OCI-LY1 (cell line): ENCODE measurements around the gene ELAVL1.

Experiments
- H2AFZ ChIP-seq: fragments of 200-600 bp; sonication (generic), shearing (Covaris generic); 2 replicates; pipeline ENCODE4 v1.6.0; 2014; ENCODE audit warnings: antibody characterized with exemption, mild to moderate bottlenecking, low read length
- H3F3A ChIP-seq: fragments of 200-600 bp; sonication (generic), shearing (Covaris generic); 2 replicates; pipeline ENCODE4 v1.6.0; 2014; ENCODE audit warnings: mild to moderate bottlenecking, antibody characterized with exemption, low read length, moderate library complexity; ENCODE audit not compliant: insufficient read depth
- H3K27ac ChIP-seq: fragments of 200-600 bp; sonication (generic); 2 replicates; pipeline ENCODE4 v1.5.1; 2014; ENCODE audit warnings: low read length, mixed run types, mild to moderate bottlenecking, low read depth; ENCODE audit not compliant: poor library complexity, severe bottlenecking
- H3K27me3 ChIP-seq: fragments of 200-600 bp; sonication (generic); 2 replicates; pipeline ENCODE4 v1.6.0; 2014; ENCODE audit warnings: antibody characterized with exemption, mild to moderate bottlenecking, low read length, moderate library complexity; ENCODE audit not compliant: insufficient read depth
- H3K36me3 ChIP-seq: fragments of 200-600 bp; sonication (generic); 2 replicates; pipeline ENCODE4 v1.6.1; 2014; ENCODE audit warnings: mild to moderate bottlenecking, antibody characterized with exemption, low read length, moderate library complexity, mixed read lengths; ENCODE audit not compliant: insufficient read depth
- H3K4me1 ChIP-seq: fragments of 200-600 bp; sonication (generic); 2 replicates; pipeline ENCODE4 v1.5.1; 2014; ENCODE audit warnings: mild to moderate bottlenecking, low read length, moderate library complexity; ENCODE audit not compliant: insufficient read depth, severe bottlenecking
- H3K4me2 ChIP-seq: fragments of 200-600 bp; sonication (generic), shearing (Covaris generic); 2 replicates; pipeline ENCODE4 v1.6.1; 2014; ENCODE audit warnings: low read length
- H3K4me3 ChIP-seq: fragments of 200-600 bp; sonication (generic); 2 replicates; pipeline ENCODE4 v1.5.1; 2014; ENCODE audit warnings: low read length, low read depth, mild to moderate bottlenecking, mixed read lengths; ENCODE audit not compliant: poor library complexity, severe bottlenecking
- H3K79me2 ChIP-seq: fragments of 200-600 bp; shearing (Covaris generic); 2 replicates; pipeline ENCODE4 v1.6.1; 2016; ENCODE audit warnings: mixed run types, low read length, mixed read lengths; ENCODE audit not compliant: insufficient read depth
- H3K9ac ChIP-seq: fragments of 200-600 bp; sonication (generic), shearing (Covaris generic); 2 replicates; pipeline ENCODE4 v1.6.1; 2014; ENCODE audit warnings: mild to moderate bottlenecking, low read length, mixed read lengths
- H3K9me2 ChIP-seq: fragments of 200-600 bp; sonication (generic), shearing (Covaris generic); 2 replicates; pipeline ENCODE4 v1.6.1; 2014; ENCODE audit warnings: low read depth, mild to moderate bottlenecking, low read length, mixed read lengths
- H3K9me3 ChIP-seq: fragments of 200-600 bp; shearing (Covaris generic); 2 replicates; pipeline ENCODE4 v1.6.1; 2014; ENCODE audit warnings: low read length, mixed read lengths
- H4K20me1 ChIP-seq: fragments of 200-600 bp; sonication (generic), shearing (Covaris generic); 2 replicates; pipeline ENCODE4 v1.6.0; 2016; ENCODE audit warnings: mild to moderate bottlenecking, low read length; ENCODE audit not compliant: insufficient read depth
- CTCF ChIP-seq: fragments of 200-600 bp; sonication (generic), shearing (Covaris generic); IDR thresholded peaks from 2 replicates; pipeline ENCODE4 v1.5.1; 2017; ENCODE audit warnings: mild to moderate bottlenecking, antibody characterized with exemption, low read length, moderate library complexity, mixed read lengths
- EZH2 ChIP-seq: fragments of 200-600 bp; sonication (generic), shearing (Covaris generic); IDR thresholded peaks from 2 replicates; pipeline ENCODE4 v1.8.0; 2017; ENCODE audit warnings: borderline replicate concordance, mixed run types, mild to moderate bottlenecking, antibody characterized with exemption, low read length, moderate library complexity, mixed read lengths

ELAVL1 gene

GRCh38 chr19:7977021-7977722 is 28.3 kb downstream of the ELAVL1 start:
- TF ChIP-seq EZH2 (no peak), CTCF (no peak)
- H3K9me2 ChIP-seq: no peaks in the 10 kb centered on the region
- H4K20me1 ChIP-seq: no peaks in the 10 kb centered on the region
- H3K79me2 ChIP-seq: no peaks in the 10 kb centered on the region
- H3K9me3 ChIP-seq: no peaks in the 10 kb centered on the region
- H3K27ac ChIP-seq: no peak overlapping the region
- H3K36me3 ChIP-seq: peaks cover 85% of the 10 kb centered on the region
- no peak overlapping the region for H3K4me2 ChIP-seq
- no peaks in the 10 kb centered on the region for H3K4me1 ChIP-seq
- H3K27me3 ChIP-seq: no peaks in the 10 kb centered on the region
- H2AFZ ChIP-seq: no peak overlapping the region
- no peaks in the 10 kb centered on the region for H3F3A ChIP-seq
- no peak overlapping the region for H3K4me3 ChIP-seq
- H3K9ac ChIP-seq: no peak overlapping the region

GRCh38 chr19:7976461-7976860 is 29.0 kb downstream of the ELAVL1 start:
- Histone ChIP-seq H3K27ac (no peak overlapping the region), H3K36me3 (peaks cover 83% of the 10 kb centered on the region), H3K4me2 (no peak overlapping the region), H3K4me1 (no peaks in the 10 kb centered on the region), H3K9ac (no peak overlapping the region), H3K9me3 (no peaks in the 10 kb centered on the region), H2AFZ (no peak overlapping the region), H3K4me3 (no peak overlapping the region), H3K79me2 (no peaks in the 10 kb centered on the region), H4K20me1 (no peaks in the 10 kb centered on the region), H3K9me2 (no peaks in the 10 kb centered on the region), H3F3A (no peaks in the 10 kb centered on the region), H3K27me3 (no peaks in the 10 kb centered on the region)
- TF ChIP-seq EZH2 (no peak), CTCF (no peak)

GRCh38 chr19:7975037-7975436 is 30.4 kb downstream of the ELAVL1 start:
- Histone ChIP-seq H3K9me2 (no peaks in the 10 kb centered on the region), H3K36me3 (peaks cover 72% of the 10 kb centered on the region), H3K27me3 (no peaks in the 10 kb centered on the region), H2AFZ (no peak overlapping the region), H3K27ac (no peak overlapping the region), H3K4me2 (no peak overlapping the region), H3K4me3 (no peak overlapping the region), H3F3A (no peaks in the 10 kb centered on the region), H3K79me2 (no peaks in the 10 kb centered on the region), H3K9ac (no peak overlapping the region), H3K4me1 (no peaks in the 10 kb centered on the region), H4K20me1 (no peaks in the 10 kb centered on the region), H3K9me3 (no peaks in the 10 kb centered on the region)
- TF ChIP-seq EZH2: no peak
- no peak for TF ChIP-seq CTCF
